Peyer's patch (tissue), 4 donors: ENCODE results near the gene PDCD1LG2.

Experiments used
- CTCF ChIP-seq, 6 experiments: fragments of 450-650 bp in 4 of 6; fragments of 200-600 bp in 2 of 6; sonication (generic) in 1 of 6; IDR thresholded peaks; one replicate each; pipeline ENCODE4 v1.5.1; 2017 to 2019; ENCODE audit warnings: antibody characterized with exemption in 6 of 6, mild to moderate bottlenecking in 3 of 6, moderate library complexity in 1 of 6
- POLR2A ChIP-seq, 2 donors: fragments of 450-650 bp; IDR thresholded peaks; one replicate each; pipeline ENCODE4 v1.5.1; 2017; ENCODE audit warnings: antibody characterized with exemption in 2 of 2, mild to moderate bottlenecking in 2 of 2, moderate library complexity in 2 of 2

- TF ChIP-seq POLR2A (IDR thresholded peaks at IDR 0.05) (no peak), CTCF (IDR thresholded peaks at IDR 0.05) (no peak)
These were observed 53.1 kb downstream of the PDCD1LG2 start for GRCh38 chr9:5563417-5563815.
